GM19240 (cell line): ENCODE measurements around the gene NRG4.
"Not testable (repeated sequence)": the region's sequence is repeated elsewhere in the genome, so short reads cannot be mapped to it uniquely, and the experiment has no call there.

Experiments used
- DNase-seq: peaks from one replicate; pipeline ENCODE4 v3.0.0; 2011; ENCODE audit warnings: low spot score; ENCODE audit not compliant: insufficient read length

Gene NRG4

GRCh38 chr15:76011627-76012551 lies at the start of gene NRG4:
Gene NRG4, minus strand, starts transcription at chr15:76012424. Its CDS starts 1,194 bp downstream, at chr15:76011230.
- no peak for DNase-seq

GRCh38 chr15:76061700-76062099 lies 49.5 kb upstream of the NRG4 start:
- no peak for DNase-seq

GRCh38 chr15:76060118-76060989 lies 48.1 kb upstream of the NRG4 start:
- DNase-seq, result peak; percentile 19

DNA sequence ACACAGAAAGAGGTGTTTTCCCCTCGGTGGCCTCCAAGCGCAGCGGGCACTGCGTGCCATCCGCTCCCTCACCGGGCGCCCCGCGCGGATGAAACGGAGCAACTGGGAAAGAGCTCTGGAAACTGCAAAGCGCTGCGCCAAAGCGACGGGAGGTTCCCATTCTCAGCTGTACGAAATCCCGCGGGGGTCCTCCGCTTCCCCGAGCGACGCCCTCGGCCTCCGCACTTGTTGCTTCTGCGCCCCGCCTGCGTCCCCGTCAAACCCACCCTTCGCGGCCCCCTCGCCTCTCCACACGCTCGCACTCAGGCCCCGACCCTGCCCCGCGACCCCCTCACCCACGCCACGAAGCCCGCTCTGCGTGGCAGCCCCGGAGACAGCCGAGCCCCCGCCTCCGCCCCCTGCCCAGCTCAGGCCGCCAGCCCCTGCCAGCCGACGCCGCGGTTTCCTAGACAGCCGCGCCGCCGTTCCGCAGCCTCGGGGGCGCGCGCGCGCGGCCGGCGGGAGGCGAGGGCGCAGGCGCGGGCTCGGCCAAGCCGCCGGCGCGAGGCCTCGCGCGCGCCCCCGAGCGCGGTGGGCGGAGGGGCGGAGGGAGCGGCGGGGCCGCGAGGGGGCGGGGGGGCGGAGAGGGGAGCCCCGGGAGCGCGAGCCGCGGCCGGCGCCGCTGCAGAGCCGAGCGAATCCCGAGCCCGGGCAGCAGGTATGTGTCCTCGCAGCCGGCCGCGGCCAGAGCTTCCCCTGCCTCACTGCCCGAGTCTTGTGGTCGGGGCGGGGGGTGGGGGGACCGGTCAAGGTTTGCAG lies 47.3 kb upstream of the NRG4 start, which contains the start of gene TMEM266:
Gene TMEM266 (plus strand): TSS at position 666 of the 798 bp plus-strand sequence. CDS start 74,279 bp downstream, outside the sequence.
- peak; percentile 16 for DNase-seq

DNA sequence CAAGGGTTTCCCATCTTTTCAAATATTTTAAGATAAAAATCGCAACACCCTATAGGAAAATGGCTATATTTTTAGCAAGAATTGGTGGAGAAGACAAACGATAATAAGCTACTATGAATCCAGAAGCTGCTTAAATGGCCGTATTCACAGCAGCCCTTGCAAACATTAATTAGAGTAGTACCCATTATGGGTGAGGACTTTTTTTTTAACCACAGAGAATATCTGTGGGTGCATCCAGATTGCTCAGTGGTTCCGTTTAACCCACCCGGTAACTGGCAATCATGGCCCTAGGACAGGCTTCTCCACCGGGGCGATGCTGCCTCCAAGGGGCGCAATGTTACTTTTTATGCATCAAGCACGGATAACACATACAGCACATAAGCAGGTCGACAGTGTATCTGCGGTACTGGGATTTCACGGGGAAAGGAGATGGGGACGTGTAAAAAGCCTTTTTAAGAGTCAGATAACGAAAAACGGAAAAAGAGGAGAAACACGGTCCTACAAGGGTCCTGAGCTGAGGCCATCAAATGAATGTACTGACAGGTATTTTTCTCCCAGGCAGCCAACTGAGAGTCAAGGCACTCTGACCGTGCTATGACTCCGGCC lies 46.6 kb upstream of the NRG4 start:
- peak; percentile 10 for DNase-seq

GRCh38 chr15:76057332-76058000 lies 45.2 kb upstream of the NRG4 start:
- DNase-seq, result peak; percentile 25

- DNase-seq, result peak; percentile 32
Observed at GRCh38 chr15:76056931-76057330, 44.7 kb upstream of the NRG4 start.

DNA sequence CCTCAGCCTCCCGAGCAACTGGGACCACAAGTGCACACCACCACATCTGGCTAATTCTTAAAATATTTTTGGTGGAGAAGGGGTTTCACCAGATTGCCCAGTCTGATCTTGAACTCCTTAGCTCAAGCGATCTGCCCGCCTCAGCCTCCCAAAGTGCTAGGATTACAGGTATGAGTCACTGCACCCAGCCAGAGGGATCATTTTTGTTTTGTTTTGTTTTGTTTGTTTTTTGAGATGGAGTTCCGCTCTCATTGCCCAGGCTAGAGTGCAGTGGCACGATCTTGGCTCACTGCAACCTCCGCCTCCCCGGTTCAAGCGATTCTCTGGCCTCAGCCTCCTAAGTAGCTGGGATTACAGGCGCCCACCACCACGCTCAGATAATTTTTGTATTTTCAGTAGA lies 42.0 kb upstream of the NRG4 start:
- not testable (repeated sequence) for DNase-seq

GRCh38 chr15:76038512-76038911 lies 26.3 kb upstream of the NRG4 start:
- DNase-seq, result no peak

- no peak for DNase-seq
Observed at GRCh38 chr15:76035593-76035992, 23.4 kb upstream of the NRG4 start.

DNA sequence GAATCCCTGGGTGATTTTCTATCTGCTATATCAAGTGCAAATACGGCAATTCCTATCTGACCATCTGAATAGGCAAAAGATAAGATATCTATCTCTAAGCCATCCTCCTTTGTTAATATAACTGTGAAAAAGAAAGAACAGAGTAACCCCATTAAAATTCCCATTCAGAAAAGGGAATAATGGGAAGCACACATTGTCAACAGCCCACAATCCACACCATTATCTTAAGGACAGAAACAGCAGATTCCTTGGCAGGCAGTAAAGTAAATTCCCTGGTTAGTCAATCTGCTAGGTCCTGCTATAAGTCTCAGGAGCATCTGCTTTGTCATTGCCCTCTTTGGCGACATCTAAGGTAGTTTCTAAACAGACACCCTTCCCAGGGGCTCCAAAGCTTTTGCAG lies 21.9 kb upstream of the NRG4 start:
- DNase-seq, result no peak

DNA sequence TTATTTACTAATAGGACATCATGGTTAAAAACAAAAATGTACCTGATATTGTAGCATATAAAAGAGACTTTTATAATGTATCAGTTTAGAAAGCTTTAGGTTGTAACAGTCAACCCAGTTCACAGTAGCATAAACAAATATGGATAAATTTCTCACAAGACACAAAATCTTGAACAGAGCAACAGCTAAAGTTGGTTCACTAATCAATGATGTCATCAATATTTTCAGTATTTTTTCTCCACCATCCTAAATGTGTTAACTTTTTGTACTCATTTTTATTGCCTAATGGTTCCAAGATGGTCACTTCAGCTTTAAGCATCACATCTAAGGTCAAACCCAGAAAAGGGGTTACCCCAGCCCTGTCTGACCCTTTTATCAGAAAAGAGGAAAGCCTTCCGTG lies 21.2 kb upstream of the NRG4 start:
- no peak for DNase-seq

DNA sequence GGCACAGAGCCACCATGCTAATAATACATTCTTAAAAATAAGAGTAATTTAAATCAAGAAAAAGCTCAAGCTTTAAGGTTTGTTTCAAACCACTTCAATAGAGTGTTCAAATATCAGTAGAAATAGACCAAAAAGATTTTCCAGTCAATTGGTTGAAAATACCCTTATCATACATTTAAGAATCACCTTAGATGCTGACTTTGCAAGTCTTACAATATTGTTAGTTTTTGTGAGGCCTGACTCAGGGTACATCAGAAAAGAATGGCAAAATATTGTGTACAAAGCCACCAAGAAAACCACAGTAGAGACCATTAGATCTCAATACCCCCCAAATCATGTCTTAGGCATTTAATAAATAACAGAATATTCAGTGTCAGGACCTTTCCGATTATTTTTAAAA lies 19.8 kb upstream of the NRG4 start:
- no peak for DNase-seq

DNA sequence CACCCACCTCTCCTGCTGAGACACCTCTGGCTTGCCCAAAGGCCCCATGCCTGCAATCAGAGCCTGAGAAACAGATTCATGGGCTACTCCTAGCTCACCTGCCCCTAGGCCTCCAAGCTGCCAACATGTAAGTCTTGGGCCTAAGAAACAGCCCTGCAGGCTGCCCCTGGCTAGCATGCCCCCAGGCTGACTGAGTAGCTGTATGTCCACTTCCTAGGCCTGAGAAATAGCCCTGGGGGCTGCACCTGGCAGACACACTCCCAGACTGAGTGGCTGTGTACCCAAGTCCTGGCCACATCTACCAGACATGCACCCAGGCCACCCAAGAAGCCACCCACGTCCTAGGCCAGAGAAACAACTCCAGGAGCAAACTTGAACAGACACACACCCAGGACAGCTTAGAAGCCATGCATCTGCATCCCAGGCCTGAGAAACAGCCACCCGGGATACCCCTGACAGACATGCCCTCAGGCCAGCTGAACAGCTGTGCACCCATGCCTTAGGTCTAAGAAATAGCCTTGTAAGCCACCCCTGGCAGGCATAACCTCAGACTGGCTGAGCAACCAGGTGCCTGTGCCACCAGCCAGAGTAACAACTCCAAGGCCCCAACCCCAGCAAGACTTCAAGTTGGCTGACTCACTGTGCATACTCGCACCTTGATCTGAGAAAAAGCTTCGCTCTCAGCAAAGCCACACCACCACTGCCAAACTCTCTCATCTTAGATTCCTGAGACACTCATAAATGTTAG lies 12.0 kb upstream of the NRG4 start:
- no peak for DNase-seq

DNA sequence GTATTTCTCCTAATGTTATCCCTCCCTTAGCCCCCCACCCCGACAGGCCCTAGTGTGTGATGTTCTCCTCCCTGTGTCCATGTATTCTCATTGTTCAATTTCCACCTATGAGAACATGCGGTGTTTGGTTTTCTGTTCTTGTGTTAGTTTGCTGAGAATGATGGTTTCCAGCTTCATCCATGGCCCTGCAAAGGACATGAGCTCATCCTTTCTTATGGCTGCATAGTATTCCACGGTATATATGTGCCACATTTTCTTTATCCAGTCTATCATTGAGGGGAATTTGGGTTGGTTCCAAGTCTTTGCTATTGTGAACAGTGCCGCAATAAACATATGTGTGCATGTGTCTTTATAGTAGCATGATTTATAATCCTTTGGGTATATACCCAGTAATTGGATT lies 1.2 kb upstream of the NRG4 start:
- DNase-seq, result not testable (repeated sequence)

DNA sequence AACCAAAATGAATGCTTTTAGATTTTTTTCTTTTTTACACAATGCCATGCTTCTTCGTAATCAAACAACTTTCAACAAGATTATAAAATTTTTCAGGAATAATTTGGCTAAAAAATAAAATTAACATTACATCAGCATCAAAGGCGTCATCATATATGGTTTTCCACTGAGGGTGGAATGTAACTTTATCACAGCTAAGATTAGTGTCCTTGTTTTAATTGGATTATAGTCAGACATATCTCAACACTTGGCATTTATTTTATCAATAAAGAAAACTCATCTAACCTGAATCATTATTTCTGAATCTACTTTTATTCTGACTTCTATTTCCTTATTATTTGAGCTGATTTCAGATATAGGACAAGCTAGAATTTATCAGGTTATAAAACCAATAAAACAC lies 1.6 kb downstream of the NRG4 start:
- no peak for DNase-seq

DNA sequence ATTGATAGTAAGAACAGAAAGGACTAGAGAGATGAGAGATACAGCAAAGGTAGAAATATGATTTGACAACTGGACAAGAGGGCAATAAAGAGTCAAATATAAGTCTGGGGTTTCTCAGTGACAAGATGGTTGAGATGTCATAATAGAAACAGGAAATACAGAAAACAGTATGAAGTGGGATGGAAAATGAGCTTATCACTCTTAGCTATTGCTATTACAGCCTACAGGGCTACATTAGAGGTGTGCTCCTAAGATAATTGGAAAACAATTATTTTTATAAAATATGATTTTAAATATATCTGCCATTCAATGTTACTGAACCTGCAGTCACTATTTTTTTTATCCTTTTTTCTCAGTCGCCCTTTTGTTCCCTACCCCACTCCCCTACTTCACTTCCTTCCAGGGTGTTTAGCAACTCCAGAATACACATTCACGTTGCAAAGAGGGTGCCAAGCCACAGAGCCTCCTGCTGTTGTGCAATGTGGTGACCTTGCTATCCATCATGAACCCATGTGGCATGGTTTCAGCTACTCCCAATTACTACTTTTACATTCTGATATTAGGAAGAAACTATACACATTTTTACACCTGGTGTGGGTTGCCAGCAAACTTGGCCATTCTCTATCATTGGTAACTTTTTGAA lies 6.0 kb downstream of the NRG4 start:
- no peak for DNase-seq

DNA sequence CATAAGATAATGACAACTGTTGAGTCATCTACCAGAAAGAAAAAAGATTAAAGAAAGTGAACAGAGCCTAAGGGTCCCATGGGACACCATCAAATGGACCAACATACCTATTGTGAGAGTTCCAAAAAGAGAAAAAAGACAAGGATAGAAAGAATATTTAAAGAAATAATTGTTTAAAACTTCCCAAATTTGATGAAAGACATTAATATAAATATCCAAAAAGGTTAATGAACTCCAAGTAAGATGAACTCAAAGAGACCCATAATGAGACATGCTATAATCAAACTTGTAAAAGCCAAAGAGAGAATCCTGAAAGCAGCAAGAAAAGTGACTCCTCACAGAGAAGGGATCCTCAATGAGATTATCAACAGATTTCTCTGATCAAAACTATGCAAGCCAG lies 8.9 kb downstream of the NRG4 start:
- DNase-seq, result no peak

DNA sequence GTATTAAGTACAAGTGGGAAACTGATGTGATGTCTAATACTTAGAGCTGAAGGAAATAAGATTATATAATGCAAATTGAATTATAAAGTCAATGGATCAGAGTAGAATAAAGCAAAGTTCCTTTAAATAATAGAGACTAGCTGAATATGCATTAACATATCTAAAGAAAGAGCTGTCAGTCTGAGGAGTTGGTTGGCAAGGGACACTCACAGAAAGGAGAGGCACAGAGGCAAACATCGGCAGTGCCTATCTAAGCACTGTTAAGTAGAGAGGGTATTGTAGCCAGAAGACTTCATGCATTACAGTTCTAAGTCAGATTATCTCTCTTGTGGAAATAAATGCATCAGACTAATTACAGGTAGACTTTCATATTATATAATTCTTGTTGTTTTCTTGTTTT lies 16.6 kb downstream of the NRG4 start:
- DNase-seq, result no peak
